Measurements from ENCODE around the gene ZNF354B.
"Not testable (repeated sequence)": the region's sequence is repeated elsewhere in the genome, so short reads cannot be mapped to it uniquely, and the experiment has no call there.

- TF ChIP-seq EZH2phosphoT487 (IDR thresholded peaks at IDR 0.05; ENCODE audit: unreplicated experiment); POLR2AphosphoS5 (IDR thresholded peaks at IDR 0.05; ENCODE audit: low read depth); CTCF (conservative IDR thresholded peaks at IDR 0.05; ENCODE audit: low read depth in 2 of 2); EZH2 (IDR thresholded peaks at IDR 0.05; ENCODE audit: low read depth, unreplicated experiment); JUNB (IDR thresholded peaks at IDR 0.05; ENCODE audit: unreplicated experiment); REST (IDR thresholded peaks at IDR 0.05; ENCODE audit: unreplicated experiment); ETS1 (IDR thresholded peaks at IDR 0.05); CREB1 (CRISPR knock-in tag; IDR thresholded peaks at IDR 0.05; ENCODE audit: low read depth); STAT1 (IDR thresholded peaks at IDR 0.05; ENCODE audit: unreplicated experiment); ZNF331 (CRISPR knock-in tag; IDR thresholded peaks at IDR 0.05; ENCODE audit: low read depth); ZNF114 (CRISPR knock-in tag; IDR thresholded peaks at IDR 0.05): not testable (repeated sequence)
Measured at GRCh38 chr5:178883115-178883694, 23.5 kb downstream of the ZNF354B start.

Data from GM23338 (cell line).